ENCODE measurements around the gene PRTG. TPM values are rescaled to one million over a fixed set of nuclear protein-coding genes. Genes with fewer than 3 reads are reported as not detected.

The PRTG gene
- polyA plus RNA-seq, 1 donor (not counting 4 experiments of a cell fraction or from before 2014, with no cell fraction given): not detected

DNA sequence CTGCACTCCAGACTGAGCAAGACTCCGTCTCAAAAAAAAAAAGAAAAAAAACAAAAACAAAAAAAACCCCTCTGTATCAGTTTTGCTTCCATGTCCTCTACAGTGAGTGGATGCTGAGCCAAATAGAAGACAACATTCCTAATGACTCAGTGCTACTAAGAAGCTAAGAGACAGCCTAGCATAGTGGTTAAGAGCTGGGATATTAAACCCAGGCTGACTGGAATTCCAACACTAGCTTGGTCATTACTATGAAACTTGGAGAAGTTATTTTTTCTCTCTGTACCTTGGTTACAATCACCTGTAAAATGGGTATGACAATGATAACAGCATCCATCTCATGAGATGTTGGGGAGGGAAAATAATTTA, 93.9 kb downstream of the PRTG start:
- Histone ChIP-seq H3K27ac (ENCODE audit: control insufficient read depth, insufficient read depth, low read length) (no peak overlapping the region), H3K4me2 (ENCODE audit: control insufficient read depth, extremely low read depth, insufficient read depth, low read depth, low read length) (no peak overlapping the region), H4K20me1 (ENCODE audit: control insufficient read depth, extremely low read depth, insufficient read depth, low read length) (no peaks in the 10 kb centered on the region), H3K27me3 (ENCODE audit: control insufficient read depth, extremely low read depth, insufficient read depth, low read length) (no peaks in the 10 kb centered on the region), H3K9me1 (ENCODE audit: control insufficient read depth, extremely low read depth, insufficient read depth, low read length) (no peaks in the 10 kb centered on the region), H2AFZ (ENCODE audit: control insufficient read depth, low read length) (no peak overlapping the region), H3K79me2 (ENCODE audit: control insufficient read depth, insufficient read depth, low read length) (no peaks in the 10 kb centered on the region), H3K36me3 (ENCODE audit: control insufficient read depth in 2 of 2, extremely low read depth in 1 of 2, insufficient read depth in 2 of 2, low read length in 2 of 2) (no peaks in the 10 kb centered on the region), H3K9ac (ENCODE audit: control insufficient read depth, extremely low read depth, insufficient read depth, low read length) (no peak overlapping the region), H3K4me1 (ENCODE audit: control insufficient read depth, extremely low read depth, insufficient read depth, low read length) (peaks cover 2% of the 10 kb centered on the region), H3K4me3 (ENCODE audit: control insufficient read depth in 2 of 3, extremely low read depth in 1 of 3, insufficient read depth in 2 of 3, low read depth in 1 of 3, low read length in 3 of 3) (no peak overlapping the region), H3K9me3 (ENCODE audit: control insufficient read depth, low read depth, low read length) (no peaks in the 10 kb centered on the region)
- no peak for DNase-seq (ENCODE audit: low read depth, low spot score)
- dilution Hi-C loops (cut with MboI; ENCODE audit: extremely low pct_ligation_motif_present, low sequenced_read_pairs): no loop called here
- no peak for TF ChIP-seq CTCF (optimal IDR thresholded peaks at IDR 0.05 in 1 of 3, IDR thresholded peaks at IDR 0.05 in 1 of 3, conservative IDR thresholded peaks at IDR 0.05 in 1 of 3; ENCODE audit: extremely low read depth in 1 of 3, insufficient read depth in 2 of 3, low read length in 3 of 3)
- TF ChIP-seq EZH2 (IDR thresholded peaks at IDR 0.05; ENCODE audit: low read length): no peak
- no peak for FAIRE-seq

- Histone ChIP-seq H3K4me3 (ENCODE audit: control insufficient read depth in 2 of 3, extremely low read depth in 1 of 3, insufficient read depth in 2 of 3, low read depth in 1 of 3, low read length in 3 of 3) (no peak overlapping the region), H3K79me2 (ENCODE audit: control insufficient read depth, insufficient read depth, low read length) (no peaks in the 10 kb centered on the region), H3K27me3 (ENCODE audit: control insufficient read depth, extremely low read depth, insufficient read depth, low read length) (no peaks in the 10 kb centered on the region), H3K9ac (ENCODE audit: control insufficient read depth, extremely low read depth, insufficient read depth, low read length) (no peak overlapping the region), H3K9me1 (ENCODE audit: control insufficient read depth, extremely low read depth, insufficient read depth, low read length) (no peaks in the 10 kb centered on the region), H3K9me3 (ENCODE audit: control insufficient read depth, low read depth, low read length) (no peaks in the 10 kb centered on the region), H3K4me1 (ENCODE audit: control insufficient read depth, extremely low read depth, insufficient read depth, low read length) (no peaks in the 10 kb centered on the region), H3K27ac (ENCODE audit: control insufficient read depth, insufficient read depth, low read length) (no peak overlapping the region), H3K4me2 (ENCODE audit: control insufficient read depth, extremely low read depth, insufficient read depth, low read depth, low read length) (no peak overlapping the region), H2AFZ (ENCODE audit: control insufficient read depth, low read length) (no peak overlapping the region), H3K36me3 (ENCODE audit: control insufficient read depth in 2 of 2, extremely low read depth in 1 of 2, insufficient read depth in 2 of 2, low read length in 2 of 2) (no peaks in the 10 kb centered on the region), H4K20me1 (ENCODE audit: control insufficient read depth, extremely low read depth, insufficient read depth, low read length) (no peaks in the 10 kb centered on the region)
- no peak for TF ChIP-seq CTCF (optimal IDR thresholded peaks at IDR 0.05 in 1 of 3, IDR thresholded peaks at IDR 0.05 in 1 of 3, conservative IDR thresholded peaks at IDR 0.05 in 1 of 3; ENCODE audit: extremely low read depth in 1 of 3, insufficient read depth in 2 of 3, low read length in 3 of 3)
- TF ChIP-seq EZH2 (IDR thresholded peaks at IDR 0.05; ENCODE audit: low read length): no peak
- no peak for FAIRE-seq
- dilution Hi-C loops (cut with MboI; ENCODE audit: extremely low pct_ligation_motif_present, low sequenced_read_pairs): no loop called here
- DNase-seq (ENCODE audit: low read depth, low spot score): no peak
Observed at GRCh38 chr15:55638764-55639163, 104.2 kb downstream of the PRTG start.
